GM23338 (cell line): ENCODE data around the gene FBXL4. TPM values are rescaled to one million over a fixed set of nuclear protein-coding genes. Genes with fewer than 3 reads are reported as not detected.

ENCODE experiments used
- ATAC-seq: fragments of 200-7000 bp; cut with Tn5 transposase; 3 replicates; pipeline ENCODE4 v1.9.1; 2020
- DNase-seq: peaks from one replicate; pipeline ENCODE4 v3.0.0-alpha.2; 2015; ENCODE audit warnings: low spot score
- H2AFZ ChIP-seq: fragments of 200-600 bp; sonication (generic); 2 replicates; pipeline ENCODE4 v1.8.0; 2016; ENCODE audit warnings: antibody characterized with exemption, mild to moderate bottlenecking, moderate library complexity
- H3F3A ChIP-seq: fragments of 200-600 bp; sonication (generic); replicated peaks from 2 replicates; pipeline ENCODE4 v1.8.0; 2017; ENCODE audit warnings: antibody characterized with exemption, mixed run types, low read depth
- H3K27ac ChIP-seq: fragments of 200-600 bp; sonication (generic); 2 replicates; pipeline ENCODE4 v1.6.1; 2016; ENCODE audit warnings: low read depth
- H3K27me3 ChIP-seq: fragments of 200-600 bp; sonication (generic); 2 replicates; pipeline ENCODE4 v1.8.0; 2016; ENCODE audit warnings: mild to moderate bottlenecking, mixed run types, moderate library complexity; ENCODE audit not compliant: insufficient read depth
- H3K36me3 ChIP-seq: fragments of 200-600 bp; sonication (generic); 2 replicates; pipeline ENCODE4 v1.8.0; 2016; ENCODE audit warnings: mild to moderate bottlenecking; ENCODE audit not compliant: insufficient read depth
- H3K4me1 ChIP-seq: fragments of 200-600 bp; sonication (generic); 2 replicates; pipeline ENCODE4 v1.8.0; 2016; ENCODE audit warnings: mild to moderate bottlenecking, moderate library complexity; ENCODE audit not compliant: insufficient read depth
- H3K4me2 ChIP-seq: fragments of 200-600 bp; sonication (generic); 2 replicates; pipeline ENCODE4 v1.7.1; 2017; ENCODE audit warnings: mixed run types
- H3K4me3 ChIP-seq: fragments of 200-600 bp; sonication (generic); 2 replicates; pipeline ENCODE4 v1.6.1; 2016; ENCODE audit warnings: mixed run types
- H3K79me2 ChIP-seq: fragments of 200-600 bp; sonication (generic); replicated peaks from 2 replicates; pipeline ENCODE4 v1.8.0; 2017; ENCODE audit warnings: mild to moderate bottlenecking; ENCODE audit not compliant: insufficient read depth
- H3K9me2 ChIP-seq: fragments of 200-600 bp; sonication (generic); 2 replicates; pipeline ENCODE4 v1.8.0; 2017; ENCODE audit not compliant: insufficient read depth
- H4K20me1 ChIP-seq: fragments of 200-600 bp; sonication (generic); replicated peaks from 2 replicates; pipeline ENCODE4 v1.8.0; 2017; ENCODE audit warnings: mild to moderate bottlenecking; ENCODE audit not compliant: insufficient read depth
- H3K27ac Mint-ChIP-seq: 2 replicates; pipeline ENCODE4 v1.8.0; 2020; ENCODE audit warnings: inconsistent platforms, mild to moderate bottlenecking, moderate library complexity, mixed read lengths
- H3K27me3 Mint-ChIP-seq: 3 replicates; pipeline ENCODE4 v1.8.0; 2022; ENCODE audit warnings: low read depth, mild to moderate bottlenecking, moderate library complexity, mixed read lengths, inconsistent platforms; ENCODE audit not compliant: insufficient read depth, poor library complexity
- H3K36me3 Mint-ChIP-seq: 3 replicates; pipeline ENCODE4 v1.8.0; 2021; ENCODE audit warnings: low read depth, mild to moderate bottlenecking, inconsistent platforms, moderate library complexity, mixed read lengths
- H3K4me1 Mint-ChIP-seq: 3 replicates; pipeline ENCODE4 v1.8.0; 2020; ENCODE audit warnings: mild to moderate bottlenecking, inconsistent platforms, mixed read lengths
- H3K4me3 Mint-ChIP-seq: 3 replicates; pipeline ENCODE4 v1.8.0; 2021; ENCODE audit warnings: moderate library complexity, mild to moderate bottlenecking, inconsistent platforms, mixed read lengths
- H3K9me3 Mint-ChIP-seq: 3 replicates; pipeline ENCODE4 v1.8.0; 2020; ENCODE audit warnings: moderate library complexity, mild to moderate bottlenecking, inconsistent platforms, mixed read lengths
- CREB1 ChIP-seq: fragments of 250-450 bp; sonication (Bioruptor Pico); IDR thresholded peaks from 2 replicates; pipeline ENCODE4 v1.5.0; 2020; ENCODE audit warnings: low read depth, mild to moderate bottlenecking, moderate library complexity
- EZH2 ChIP-seq: fragments of 200-600 bp; sonication (generic); IDR thresholded peaks from one replicate; pipeline ENCODE4 v1.8.0; 2017; ENCODE audit warnings: antibody characterized with exemption, mild to moderate bottlenecking, low read depth; ENCODE audit not compliant: unreplicated experiment
- POLR2AphosphoS5 ChIP-seq: IDR thresholded peaks from 2 replicates; pipeline ENCODE4 v1.6.1; 2016; ENCODE audit warnings: antibody characterized with exemption, low read depth
- REST ChIP-seq: IDR thresholded peaks from one replicate; pipeline ENCODE4 v1.6.1; 2018; ENCODE audit warnings: antibody characterized with exemption; ENCODE audit not compliant: unreplicated experiment
- ZNF462 ChIP-seq: fragments of 250-450 bp; sonication (Bioruptor Pico); IDR thresholded peaks from 2 replicates; pipeline ENCODE4 v1.5.0; 2020; ENCODE audit warnings: mild to moderate bottlenecking, moderate library complexity
- polyA plus RNA-seq: library from polyadenylated mRNA; unstranded; fragments of >200 nt; fragmentation: Nextera tagmentation; extraction: Ambion mirVana; gene quantifications from 2 replicates; pipeline ENCODE4 v1.2.1, GENCODE V29; 2016
- total RNA-seq: library from RNA; depleted of rRNA; stranded (reverse); fragments of >200 nt; shearing (Covaris generic); gene quantifications from 2 replicates; pipeline ENCODE4 v1.2.3, GENCODE V29; 2014

Gene FBXL4
- total and polyA plus RNA-seq, 2 experiments from 2014 or later, result 8.5 to 23.4 TPM

GRCh38 chr6:98825600-98826230 is 122.0 kb downstream of the FBXL4 start:
- H3K4me3 ChIP-seq, result peak overlapping the region; percentile 71
- H3K4me1 Mint-ChIP-seq, result peaks cover 36% of the 10 kb centered on the region
- H3K79me2 ChIP-seq, result no peaks in the 10 kb centered on the region
- H3K36me3 ChIP-seq, result no peaks in the 10 kb centered on the region
- peaks cover 17% of the 10 kb centered on the region; the same call in 1 of the 2 replicates for H4K20me1 ChIP-seq
- H3K36me3 Mint-ChIP-seq, result no peaks in the 10 kb centered on the region; the same call in 2 of the 3 replicates
- peak overlapping the region; percentile 87 for H3K4me3 Mint-ChIP-seq
- peak overlapping the region; percentile 96 for H3K4me2 ChIP-seq
- peak overlapping the region; percentile 96; the same call in 1 of the 2 replicates for H2AFZ ChIP-seq
- H3K4me1 ChIP-seq, result peaks cover 54% of the 10 kb centered on the region
- DNase-seq (no peak), ATAC-seq (no peak)
- no peaks in the 10 kb centered on the region for H3K9me2 ChIP-seq
- no peaks in the 10 kb centered on the region; the same call in 2 of the 3 replicates for H3K9me3 Mint-ChIP-seq
- peaks cover 78% of the 10 kb centered on the region for H3K27me3 Mint-ChIP-seq
- H3K27ac Mint-ChIP-seq, result no peak overlapping the region
- TF ChIP-seq CREB1 (CRISPR knock-in tag) (no peak), POLR2AphosphoS5 (peak; percentile 19; the same call in 1 of the 2 replicates)
- H3K27ac ChIP-seq, result no peak overlapping the region
- H3F3A ChIP-seq, result 0 out of 2 replicates have a peak, but pooled peaks cover 10% of the 10 kb centered on the region
- H3K27me3 ChIP-seq, result peaks cover 94% of the 10 kb centered on the region

- no peak overlapping the region for H3K27ac ChIP-seq
- Mint-ChIP-seq H3K36me3 (no peaks in the 10 kb centered on the region), H3K4me3 (peak overlapping the region; percentile 87), H3K27ac (no peak overlapping the region), H3K9me3 (no peaks in the 10 kb centered on the region; the same call in 2 of the 3 replicates), H3K27me3 (peaks cover 71% of the 10 kb centered on the region), H3K4me1 (peaks cover 34% of the 10 kb centered on the region)
- 0 out of 2 replicates have a peak, but pooled peaks cover 10% of the 10 kb centered on the region for H3F3A ChIP-seq
- peaks cover 47% of the 10 kb centered on the region for H3K4me1 ChIP-seq
- no peak for TF ChIP-seq CREB1 (CRISPR knock-in tag)
- no peak for TF ChIP-seq REST
- no peak for TF ChIP-seq ZNF462 (CRISPR knock-in tag)
- peak; percentile 89 for TF ChIP-seq EZH2
- H4K20me1 ChIP-seq, result peaks cover 12% of the 10 kb centered on the region; the same call in 1 of the 2 replicates
- H3K4me2 ChIP-seq, result peak overlapping the region; percentile 96
- H3K36me3 ChIP-seq, result no peaks in the 10 kb centered on the region
- DNase-seq (peak; percentile 74), ATAC-seq (peak; percentile 41)
- peaks cover 87% of the 10 kb centered on the region for H3K27me3 ChIP-seq
- H2AFZ ChIP-seq, result peak overlapping the region; percentile 96
- no peaks in the 10 kb centered on the region for H3K9me2 ChIP-seq
- peak overlapping the region; percentile 71 for H3K4me3 ChIP-seq
- H3K79me2 ChIP-seq, result no peaks in the 10 kb centered on the region
Observed at GRCh38 chr6:98824902-98825599, 122.7 kb downstream of the FBXL4 start.
